NCI-H510A treated with DMSO at 0.1 percent for 48 hours (cell line): ENCODE results near the gene ARHGEF18.
"Not testable (repeated sequence)": the region's sequence is repeated elsewhere in the genome, so short reads cannot be mapped to it uniquely, and the experiment has no call there.

Source experiments
- DNase-seq: peaks from one replicate; lab custom pipeline; 2025; lab: John Stamatoyannopoulos, UW

Gene ARHGEF18

GRCh38 chr19:7346997-7347396 lies 1.7 kb upstream of the ARHGEF18 start:
- DNase-seq = not testable (repeated sequence)

GRCh38 chr19:7349231-7349591 lies 474 bp downstream of the ARHGEF18 start:
- DNase-seq = no peak

GRCh38 chr19:7349961-7350711 lies 1.4 kb downstream of the ARHGEF18 start:
- no peak for DNase-seq

GRCh38 chr19:7351861-7352260 lies 3.1 kb downstream of the ARHGEF18 start:
- DNase-seq = no peak

- DNase-seq = no peak
Observed at GRCh38 chr19:7355151-7355820, 6.5 kb downstream of the ARHGEF18 start.

GRCh38 chr19:7355871-7356270 lies 7.1 kb downstream of the ARHGEF18 start:
- no peak for DNase-seq

GRCh38 chr19:7356899-7357627 lies 8.3 kb downstream of the ARHGEF18 start:
- no peak for DNase-seq

- DNase-seq = no peak
Observed at GRCh38 chr19:7358102-7358597, 9.4 kb downstream of the ARHGEF18 start.

GRCh38 chr19:7360393-7360984 lies 11.8 kb downstream of the ARHGEF18 start:
- DNase-seq = no peak

GRCh38 chr19:7363225-7363624 lies 14.5 kb downstream of the ARHGEF18 start:
- DNase-seq = no peak

- no peak for DNase-seq
Observed at GRCh38 chr19:7366701-7367420, 18.1 kb downstream of the ARHGEF18 start.

- DNase-seq = no peak
Observed at GRCh38 chr19:7368456-7368855, 19.7 kb downstream of the ARHGEF18 start.

GRCh38 chr19:7368866-7369265 lies 20.1 kb downstream of the ARHGEF18 start:
- DNase-seq = not testable (repeated sequence)

GRCh38 chr19:7370546-7370945 lies 21.8 kb downstream of the ARHGEF18 start:
- DNase-seq = no peak

GRCh38 chr19:7371001-7371400 lies 22.3 kb downstream of the ARHGEF18 start:
- no peak for DNase-seq

- no peak for DNase-seq
Observed at GRCh38 chr19:7372810-7373209, 24.1 kb downstream of the ARHGEF18 start.

- no peak for DNase-seq
Observed at GRCh38 chr19:7373862-7374261, 25.1 kb downstream of the ARHGEF18 start.

- DNase-seq = no peak
Observed at GRCh38 chr19:7376151-7376852, 27.6 kb downstream of the ARHGEF18 start.

- no peak for DNase-seq
Observed at GRCh38 chr19:7377196-7377595, 28.5 kb downstream of the ARHGEF18 start.

- DNase-seq = no peak
Observed at GRCh38 chr19:7381073-7381390, 32.3 kb downstream of the ARHGEF18 start.

- DNase-seq = no peak
Observed at GRCh38 chr19:7382694-7383093, 34.0 kb downstream of the ARHGEF18 start.
